Fibroblast of the conjunctiva (primary cell): Measurements from ENCODE around the gene GFPT2.

Experiments used
- DNase-seq: peaks from one replicate; pipeline ENCODE4 v3.0.0-alpha.2; 2010; ENCODE audit warnings: low read depth

GFPT2 gene

GRCh38 chr5:180283026-180283615 is 70.0 kb downstream of the GFPT2 start:
- no peak for DNase-seq

- DNase-seq = no peak
Observed at GRCh38 chr5:180282281-180282680, 70.9 kb downstream of the GFPT2 start.

- no peak for DNase-seq
Observed at GRCh38 chr5:180281706-180282105, 71.4 kb downstream of the GFPT2 start.

GRCh38 chr5:180274695-180275094 is 78.4 kb downstream of the GFPT2 start:
- no peak for DNase-seq

- DNase-seq = no peak
Observed at GRCh38 chr5:180271221-180271620, 81.9 kb downstream of the GFPT2 start.

GRCh38 chr5:180259260-180259611 is 93.9 kb downstream of the GFPT2 start:
- no peak for DNase-seq

- no peak for DNase-seq
Observed at GRCh38 chr5:180253036-180253824, 99.9 kb downstream of the GFPT2 start.

- DNase-seq = no peak
Observed at GRCh38 chr5:180251887-180252286, 101.2 kb downstream of the GFPT2 start.

GRCh38 chr5:180251141-180251540 is 102.0 kb downstream of the GFPT2 start:
- no peak for DNase-seq
